Motor neuron (in vitro differentiated cells): ENCODE results near the gene FNDC3B. TPM values are rescaled to one million over a fixed set of nuclear protein-coding genes. Genes with fewer than 3 reads are reported as not detected.

Experiments
- ATAC-seq, 8 experiments: fragments of 200-7000 bp; cut with Tn5 transposase; replicated peaks in 6 of 8; 2 replicates each; pipeline ENCODE4 v1.8.0; 2021; ENCODE audit warnings: mild to moderate bottlenecking in 8 of 8, moderate library complexity in 8 of 8
- H3K27ac ChIP-seq, 2 donors: fragments of 250-450 bp; sonication (Bioruptor Pico); 2 replicates each; pipeline ENCODE4 v1.9.0; 2021; ENCODE audit warnings: antibody characterized with exemption in 2 of 2, mild to moderate bottlenecking in 2 of 2, moderate library complexity in 1 of 2
- H3K4me1 ChIP-seq, 2 donors: fragments of 250-450 bp; sonication (Bioruptor Pico); replicated peaks in 1 of 2; 2 replicates each; pipeline ENCODE4 v1.6.1; 2021; ENCODE audit warnings: antibody characterized with exemption in 2 of 2, mild to moderate bottlenecking in 2 of 2, moderate library complexity in 1 of 2
- H3K4me3 ChIP-seq, 5 donors: fragments of 250-450 bp; sonication (Bioruptor Pico); 2 replicates each; pipeline ENCODE4 v1.9.0; 2021; ENCODE audit warnings: antibody characterized with exemption in 5 of 5, mild to moderate bottlenecking in 5 of 5, moderate library complexity in 4 of 5
- WGBS, 10 experiments: fragments of 450-650 bp; shearing (Covaris generic); methylation state at CpG; one replicate each; pipeline ENCODE4 v1.0.0; 2022; 5-methylcytosine and 5-hydroxymethylcytosine counted together
- in situ Hi-C, 9 experiments: fragments of 400-800 bp; cut with MboI; loops; one replicate each; pipeline ENCODE4 v1.15.0; 2021; ENCODE audit warnings: low sequenced_read_pairs in 9 of 9, low pct_unique_long_range_greater_than_20kb in 2 of 9; ENCODE audit not compliant: unreplicated experiment in 9 of 9
- total RNA-seq, 8 experiments: library from RNA; unstranded; fragments of 300-600 nt; gene quantifications; 2 replicates each; pipeline versions ENCODE4 v1.2.3 to v1.2.4, GENCODE V29; 2022

FNDC3B gene
- total RNA-seq, 8 experiments from 2014 or later = 12.4 to 77.0 (median 36.6) TPM

- no peak overlapping the region for H3K4me3 ChIP-seq
- H3K27ac ChIP-seq = no peak overlapping the region
- WGBS, 10 experiments = 45 to 100% (median 76%) methylated on average over 1 to 5 of the region's 5 CpGs; no CpG with 5 or more reads in 1 of the 10 experiments
- ATAC-seq = peak in 2 of 8 experiments; percentile 31 to 32
- H3K4me1 ChIP-seq = peaks cover 0 to 6% of the 10 kb centered on the region in 2 donors
- in situ Hi-C loops = no loop called here
Measured at GRCh38 chr3:172014145-172014544, 25.2 kb upstream of the FNDC3B start.

DNA sequence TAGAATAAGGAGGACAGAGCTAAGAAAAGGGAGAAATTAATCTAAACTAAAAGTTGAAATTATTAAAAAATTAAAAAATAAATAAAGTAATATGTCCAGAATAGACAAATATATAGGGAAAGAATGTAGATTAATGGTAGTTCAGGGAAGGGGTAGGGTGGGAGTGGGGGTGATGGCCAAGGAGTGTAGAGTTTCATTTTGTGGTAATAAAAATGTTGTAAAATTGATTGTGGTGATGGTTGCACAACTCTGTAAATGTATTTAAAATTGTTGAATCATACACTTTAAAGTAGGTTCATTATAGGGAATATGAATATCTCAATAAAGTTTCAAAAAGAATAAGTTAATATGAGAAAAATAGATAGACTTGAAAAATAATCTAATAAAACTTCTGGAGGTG lies 21.0 kb upstream of the FNDC3B start:
- in situ Hi-C loops = no loop called here
- no peak overlapping the region for H3K27ac ChIP-seq
- no peak for ATAC-seq
- H3K4me3 ChIP-seq = no peak overlapping the region
- no peaks in the 10 kb centered on the region for H3K4me1 ChIP-seq

- H3K4me1 ChIP-seq = no peaks in the 10 kb centered on the region
- no peak overlapping the region for H3K4me3 ChIP-seq
- no peak overlapping the region for H3K27ac ChIP-seq
- ATAC-seq = no peak
- 63 to 100% (median 75%) methylated on average over 1 to 2 of the region's 2 CpGs; no CpG with 5 or more reads in 5 of the 10 experiments for WGBS, 10 experiments
- in situ Hi-C loops = no loop called here
Measured at GRCh38 chr3:172020763-172021162, 18.6 kb upstream of the FNDC3B start.

GRCh38 chr3:172021164-172021563 lies 18.2 kb upstream of the FNDC3B start:
- ATAC-seq = no peak
- Histone ChIP-seq H3K27ac (no peak overlapping the region), H3K4me3 (no peak overlapping the region), H3K4me1 (no peaks in the 10 kb centered on the region)
- whole genome bisulfite sequencing, 10 experiments = 0 to 83% (median 66%) methylated on average over 1 of the region's 1 CpG; no CpG with 5 or more reads in 4 of the 10 experiments
- in situ Hi-C loops = no loop called here

GRCh38 chr3:172021859-172022258 lies 17.5 kb upstream of the FNDC3B start:
- WGBS, 10 experiments = 40 to 100% (median 92%) methylated on average over 1 to 4 of the region's 4 CpGs; no CpG with 5 or more reads in 1 of the 10 experiments
- no peak for ATAC-seq
- Histone ChIP-seq H3K4me1 (no peaks in the 10 kb centered on the region), H3K27ac (no peak overlapping the region), H3K4me3 (no peak overlapping the region)
- in situ Hi-C loops = no loop called here

DNA sequence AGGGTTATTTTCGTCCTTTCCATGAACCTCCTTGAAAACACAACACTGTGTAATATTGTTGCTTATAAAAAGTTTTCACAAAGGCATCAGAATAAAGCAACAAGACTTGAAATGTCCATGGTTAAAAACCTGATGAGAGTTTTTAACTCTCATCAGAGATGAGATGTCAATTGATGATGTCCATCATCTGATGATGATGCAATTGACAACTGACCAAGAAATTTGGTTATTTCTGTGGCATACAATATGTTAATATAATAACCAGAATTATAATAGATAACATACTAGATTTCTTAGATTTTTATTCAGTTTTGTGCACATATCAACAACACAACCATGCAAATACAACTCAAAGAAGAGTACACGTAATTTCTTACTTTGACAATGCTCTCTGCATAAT lies 15.5 kb upstream of the FNDC3B start:
- 10 to 100% (median 79%) methylated on average over 1 to 2 of the region's 2 CpGs for WGBS, 10 experiments
- no peak overlapping the region for H3K4me3 ChIP-seq
- in situ Hi-C loops = no loop called here
- ATAC-seq = no peak
- no peak overlapping the region for H3K27ac ChIP-seq
- no peaks in the 10 kb centered on the region for H3K4me1 ChIP-seq

GRCh38 chr3:172024679-172025078 lies 14.7 kb upstream of the FNDC3B start:
- no peak for ATAC-seq
- no peak overlapping the region for H3K4me3 ChIP-seq
- 57 to 100% (median 100%) methylated on average over 1 to 3 of the region's 3 CpGs; no CpG with 5 or more reads in 1 of the 10 experiments for WGBS, 10 experiments
- no peaks in the 10 kb centered on the region for H3K4me1 ChIP-seq
- in situ Hi-C loops = loop anchor here in 1 of 9 experiments (25.0 kb wide), 1 partner anchor 187 kb away; the partner anchor contains the start of gene TMEM212
- H3K27ac ChIP-seq = no peak overlapping the region

DNA sequence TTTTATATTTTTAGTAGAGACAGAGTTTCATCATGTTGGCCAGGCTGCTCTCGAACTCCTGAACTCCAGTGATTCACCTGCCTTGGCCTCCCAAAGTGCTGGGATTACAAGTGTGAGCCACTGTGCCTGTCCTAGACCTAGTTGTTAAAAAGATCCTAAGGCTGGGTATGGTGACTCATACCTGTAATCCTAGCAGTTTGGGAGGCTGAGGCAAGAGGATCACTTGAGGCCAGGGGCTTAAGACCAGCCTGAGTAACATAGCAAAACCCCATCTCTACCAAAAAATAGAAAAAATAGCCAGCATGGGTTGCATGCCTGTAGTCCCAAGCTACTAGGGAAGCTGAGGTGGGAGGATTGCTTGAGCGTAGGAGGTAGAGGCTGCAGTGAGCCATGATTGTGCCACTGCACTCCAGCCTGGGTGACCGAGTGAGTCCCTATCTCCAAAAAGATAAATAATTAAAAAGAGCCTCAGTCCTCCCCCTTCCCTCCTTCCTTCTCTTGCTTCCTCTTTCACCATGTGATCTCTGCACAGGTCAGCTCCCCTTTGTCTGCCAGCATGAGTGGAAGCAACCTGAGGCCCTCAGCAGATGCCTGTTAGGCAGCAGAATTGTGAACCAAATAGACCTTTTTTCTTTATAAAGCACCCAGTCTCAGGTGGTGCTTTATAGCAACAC lies 9.8 kb upstream of the FNDC3B start:
- 60 to 100% (median 90%) methylated on average over 1 to 2 of the region's 3 CpGs; no CpG with 5 or more reads in 4 of the 10 experiments for WGBS, 10 experiments
- in situ Hi-C loops = loop anchor here in 1 of 9 experiments (25.0 kb wide), 1 partner anchor 192 kb away; the partner anchor contains the start of gene TMEM212
- Histone ChIP-seq H3K27ac (no peak overlapping the region), H3K4me1 (no peaks in the 10 kb centered on the region), H3K4me3 (no peak overlapping the region)
- ATAC-seq = no peak

DNA sequence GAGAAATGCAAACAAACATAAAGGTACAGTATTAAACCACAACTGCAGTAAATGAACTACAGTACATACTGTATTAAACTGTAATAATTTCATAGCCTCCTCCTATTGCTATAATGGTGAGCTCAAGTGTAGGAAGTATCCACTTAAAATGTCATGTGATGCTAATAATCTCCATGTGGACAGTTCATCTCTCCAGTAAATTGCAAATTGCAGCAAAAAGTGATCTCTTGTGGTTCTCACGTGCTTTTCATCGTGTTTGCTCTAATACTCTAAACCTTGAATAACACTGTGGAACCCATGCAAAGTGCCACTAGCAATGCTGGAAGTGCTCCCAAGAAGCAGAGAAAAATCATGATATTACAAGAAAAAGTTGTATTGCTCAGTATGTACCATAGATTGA lies 9.2 kb upstream of the FNDC3B start:
- no peaks in the 10 kb centered on the region for H3K4me1 ChIP-seq
- H3K4me3 ChIP-seq = no peak overlapping the region
- ATAC-seq = no peak
- H3K27ac ChIP-seq = no peak overlapping the region
- in situ Hi-C loops = loop anchor here in 1 of 9 experiments (25.0 kb wide), 1 partner anchor 193 kb away; the partner anchor contains the start of gene TMEM212
- WGBS, 10 experiments = 23 to 100% (median 86%) methylated on average over 1 to 2 of the region's 2 CpGs; no CpG with 5 or more reads in 2 of the 10 experiments

GRCh38 chr3:172031996-172032395 lies 7.4 kb upstream of the FNDC3B start:
- ATAC-seq = peak in 3 of 8 experiments; percentile 96 to 99 (median 97)
- H3K4me3 ChIP-seq = no peak overlapping the region
- in situ Hi-C loops = loop anchor here in 1 of 9 experiments (25.0 kb wide), 1 partner anchor 195 kb away; the partner anchor contains the start of gene TMEM212
- H3K27ac ChIP-seq = no peak overlapping the region
- WGBS, 10 experiments = 4 to 77% (median 63%) methylated on average over 2 to 3 of the region's 3 CpGs; no CpG with 5 or more reads in 4 of the 10 experiments
- no peaks in the 10 kb centered on the region for H3K4me1 ChIP-seq

GRCh38 chr3:172033396-172033795 lies 6.0 kb upstream of the FNDC3B start:
- in situ Hi-C loops = loop anchor here in 1 of 9 experiments (25.0 kb wide), 1 partner anchor 196 kb away; the partner anchor contains the start of gene TMEM212
- ATAC-seq = no peak
- 51 to 100% (median 83%) methylated on average over 1 to 2 of the region's 2 CpGs; no CpG with 5 or more reads in 6 of the 10 experiments for WGBS, 10 experiments

GRCh38 chr3:172034786-172035685 lies 4.3 kb upstream of the FNDC3B start:
- WGBS, 10 experiments = 71 to 100% (median 87%) methylated on average over 1 to 9 of the region's 9 CpGs; no CpG with 5 or more reads in 1 of the 10 experiments
- Histone ChIP-seq H3K4me1 (no peaks in the 10 kb centered on the region), H3K27ac (no peak overlapping the region), H3K4me3 (no peak overlapping the region)
- ATAC-seq = no peak
- in situ Hi-C loops = loop anchor here in 1 of 9 experiments (25.0 kb wide), 1 partner anchor 198 kb away; the partner anchor contains the start of gene TMEM212

More at GRCh38 chr3:172033396-172033795, 6.0 kb upstream of the FNDC3B start:
- H3K27ac ChIP-seq = no peak overlapping the region
- H3K4me3 ChIP-seq = no peak overlapping the region
- H3K4me1 ChIP-seq = no peaks in the 10 kb centered on the region
